HUES6 (cell line): ENCODE measurements around the gene MME.

Experiments used
- H3K27ac ChIP-seq: 2 replicates; pipeline ENCODE4 v1.7.0; 2013; ENCODE audit warnings: low read depth, mild to moderate bottlenecking, low read length, inconsistent platforms
- H3K27me3 ChIP-seq: 2 replicates; pipeline ENCODE4 v1.6.1; 2013; ENCODE audit warnings: low read length; ENCODE audit not compliant: control insufficient read depth, insufficient read depth
- H3K36me3 ChIP-seq: 2 replicates; pipeline ENCODE4 v1.6.1; 2013; ENCODE audit warnings: low read length; ENCODE audit not compliant: control insufficient read depth, insufficient read depth
- H3K4me1 ChIP-seq: 2 replicates; pipeline ENCODE4 v1.6.1; 2013; ENCODE audit warnings: low read length; ENCODE audit not compliant: control insufficient read depth, insufficient read depth
- H3K4me3 ChIP-seq: 2 replicates; pipeline ENCODE4 v1.5.1; 2013; ENCODE audit warnings: low read depth, low read length
- H3K9ac ChIP-seq: one replicate; pipeline ENCODE4 v1.6.1; 2013; ENCODE audit warnings: mild to moderate bottlenecking, low read length
- H3K9me3 ChIP-seq: 2 replicates; pipeline ENCODE4 v1.6.1; 2013; ENCODE audit warnings: low read depth, low read length; ENCODE audit not compliant: control insufficient read depth, insufficient read depth

The MME gene

GRCh38 chr3:155083313-155083905, 3.3 kb downstream of the MME start:
- Histone ChIP-seq H3K9me3 (no peaks in the 10 kb centered on the region), H3K27ac (no peak overlapping the region), H3K27me3 (peaks cover 18% of the 10 kb centered on the region), H3K9ac (no peak overlapping the region), H3K36me3 (no peaks in the 10 kb centered on the region; the same call in 1 of the 2 replicates), H3K4me3 (no peak overlapping the region), H3K4me1 (peaks cover 6% of the 10 kb centered on the region)

DNA sequence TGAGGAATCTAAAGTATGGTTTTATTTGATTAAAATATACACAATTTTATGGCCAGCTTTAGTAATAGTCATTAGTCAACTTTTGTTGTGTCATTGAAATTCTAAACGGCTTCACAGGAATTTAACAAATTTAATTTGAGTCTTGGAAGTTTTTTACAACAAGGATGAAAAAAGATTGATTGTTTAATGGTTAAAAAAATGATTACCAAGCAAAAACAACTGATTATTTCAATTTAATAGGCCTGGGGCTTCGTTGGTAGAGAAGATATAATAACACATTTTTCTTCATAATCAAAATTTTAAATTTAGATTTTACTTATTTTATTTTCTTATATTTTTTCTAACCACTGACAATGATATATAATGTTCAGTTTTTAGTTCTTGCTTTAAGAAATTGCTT, 4.4 kb downstream of the MME start:
- Histone ChIP-seq H3K9ac (no peak overlapping the region), H3K4me3 (no peak overlapping the region), H3K36me3 (no peaks in the 10 kb centered on the region; the same call in 1 of the 2 replicates), H3K27me3 (peaks cover 10% of the 10 kb centered on the region), H3K9me3 (no peaks in the 10 kb centered on the region), H3K4me1 (no peaks in the 10 kb centered on the region), H3K27ac (no peak overlapping the region)

DNA sequence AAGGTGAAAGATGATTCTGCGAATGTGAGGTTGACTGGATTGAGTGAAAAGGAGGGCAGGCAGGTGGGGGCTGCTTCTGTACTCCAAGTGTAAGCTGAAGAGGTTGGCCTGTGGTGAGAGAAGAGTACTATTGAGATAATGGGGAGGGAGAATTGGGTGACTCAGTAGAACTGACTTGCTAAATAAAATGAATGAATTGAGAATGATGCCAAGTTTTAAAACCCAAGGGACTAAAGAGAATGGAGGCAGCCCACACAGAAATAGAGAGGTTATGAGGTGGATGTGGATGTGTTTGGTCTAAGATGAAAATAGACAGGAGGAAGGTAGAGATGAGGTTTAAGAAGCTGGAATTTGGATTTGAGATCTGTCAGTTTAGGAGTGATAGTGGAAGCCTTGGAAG, 5.9 kb downstream of the MME start:
- Histone ChIP-seq H3K9ac (no peak overlapping the region), H3K4me1 (no peaks in the 10 kb centered on the region), H3K36me3 (no peaks in the 10 kb centered on the region; the same call in 1 of the 2 replicates), H3K27ac (no peak overlapping the region), H3K4me3 (no peak overlapping the region), H3K27me3 (peaks cover 3% of the 10 kb centered on the region; the same call in 1 of the 2 replicates), H3K9me3 (no peaks in the 10 kb centered on the region)

DNA sequence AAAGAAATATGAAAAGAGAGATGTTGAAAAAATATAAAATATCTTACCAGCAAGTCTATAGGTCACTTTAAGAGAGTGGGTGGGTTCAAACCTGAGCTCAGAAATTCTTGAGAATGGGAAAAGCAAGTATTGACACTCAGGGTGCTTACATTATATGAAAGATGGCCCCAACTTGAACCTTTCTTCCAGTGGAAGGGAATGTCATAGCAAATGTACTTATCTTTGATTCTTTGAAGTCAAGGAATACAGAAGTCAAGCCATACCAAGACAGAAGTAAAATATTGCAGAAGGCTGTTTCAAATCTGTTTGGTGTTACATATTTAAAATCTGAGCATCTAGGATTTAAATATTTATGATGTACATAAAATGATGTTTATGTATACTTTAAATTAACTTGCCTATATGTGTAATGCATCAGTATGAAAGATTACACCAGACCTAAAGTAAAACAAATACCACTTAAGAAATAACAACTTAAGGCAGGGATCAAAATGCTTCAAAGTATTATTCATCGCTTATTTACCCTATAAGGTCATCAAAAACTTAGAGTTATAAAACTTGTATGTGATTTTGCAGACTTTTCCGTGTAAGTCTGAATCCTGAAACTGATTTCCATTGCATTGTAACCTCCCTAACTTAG, 8.7 kb downstream of the MME start:
- H3K27ac ChIP-seq, result no peak overlapping the region
- no peak overlapping the region for H3K9ac ChIP-seq
- H3K36me3 ChIP-seq, result no peaks in the 10 kb centered on the region; the same call in 1 of the 2 replicates
- H3K4me1 ChIP-seq, result no peaks in the 10 kb centered on the region
- H3K4me3 ChIP-seq, result no peak overlapping the region
- H3K9me3 ChIP-seq, result no peaks in the 10 kb centered on the region
- no peaks in the 10 kb centered on the region for H3K27me3 ChIP-seq

DNA sequence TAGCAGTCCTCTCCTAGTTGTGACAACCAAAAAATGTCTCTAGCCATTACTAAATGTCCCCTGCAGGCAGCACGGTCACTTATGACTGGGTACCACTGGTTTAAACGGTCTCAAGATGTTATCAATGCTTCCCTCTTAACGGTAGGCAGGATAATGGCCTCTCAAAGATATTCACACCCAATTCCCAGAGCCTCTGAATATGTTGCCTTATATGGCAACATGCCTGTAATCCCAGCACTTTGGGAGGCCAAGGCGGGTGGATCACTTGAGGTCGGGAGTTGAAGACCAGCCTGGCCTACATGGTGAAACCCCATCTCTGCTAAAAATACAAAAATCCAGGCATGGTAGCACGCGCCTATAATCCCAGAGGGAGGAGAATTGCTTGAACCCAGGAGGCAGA, 9.4 kb downstream of the MME start:
- H3K27me3 ChIP-seq, result no peaks in the 10 kb centered on the region
- no peak overlapping the region for H3K27ac ChIP-seq

DNA sequence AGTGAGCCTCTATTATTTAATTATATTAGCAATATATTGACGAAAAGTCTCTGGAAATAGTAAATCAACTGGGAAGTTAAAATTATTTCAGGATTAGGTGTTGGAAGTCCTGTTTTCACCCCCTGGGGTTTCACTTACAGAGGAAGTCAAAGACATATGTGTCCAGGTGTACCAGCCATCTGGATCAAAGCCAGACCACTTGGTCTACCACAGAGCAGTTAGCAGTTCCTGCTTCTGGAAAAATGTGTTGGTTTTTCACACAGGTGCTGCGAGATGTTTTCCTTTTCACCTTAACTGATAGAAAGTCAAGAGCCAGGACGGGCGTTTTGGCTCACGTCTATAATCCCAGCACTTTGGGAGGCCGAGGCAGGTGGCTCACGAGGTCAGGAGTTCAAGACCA, 13.1 kb downstream of the MME start:
- no peaks in the 10 kb centered on the region for H3K9me3 ChIP-seq
- H3K4me1 ChIP-seq, result no peaks in the 10 kb centered on the region
- H3K27me3 ChIP-seq, result no peaks in the 10 kb centered on the region
- no peak overlapping the region for H3K27ac ChIP-seq
- no peak overlapping the region for H3K4me3 ChIP-seq
- no peak overlapping the region for H3K9ac ChIP-seq
- no peaks in the 10 kb centered on the region for H3K36me3 ChIP-seq

More for the DNA sequence above, 9.4 kb downstream of the MME start:
- Histone ChIP-seq H3K9me3 (no peaks in the 10 kb centered on the region), H3K4me3 (no peak overlapping the region), H3K9ac (no peak overlapping the region), H3K4me1 (no peaks in the 10 kb centered on the region), H3K36me3 (no peaks in the 10 kb centered on the region)

GRCh38 chr3:155096303-155097008, 16.3 kb downstream of the MME start:
- H3K27ac ChIP-seq, result no peak overlapping the region
- no peak overlapping the region for H3K9ac ChIP-seq
- H3K4me3 ChIP-seq, result no peak overlapping the region
- no peaks in the 10 kb centered on the region for H3K9me3 ChIP-seq
- no peaks in the 10 kb centered on the region for H3K36me3 ChIP-seq
- no peaks in the 10 kb centered on the region; the same call in 1 of the 2 replicates for H3K4me1 ChIP-seq
- no peaks in the 10 kb centered on the region for H3K27me3 ChIP-seq

GRCh38 chr3:155097009-155097349, 16.9 kb downstream of the MME start:
- Histone ChIP-seq H3K9ac (no peak overlapping the region), H3K27ac (no peak overlapping the region), H3K27me3 (no peaks in the 10 kb centered on the region), H3K4me1 (no peaks in the 10 kb centered on the region; the same call in 1 of the 2 replicates), H3K4me3 (no peak overlapping the region), H3K9me3 (no peaks in the 10 kb centered on the region), H3K36me3 (no peaks in the 10 kb centered on the region)

DNA sequence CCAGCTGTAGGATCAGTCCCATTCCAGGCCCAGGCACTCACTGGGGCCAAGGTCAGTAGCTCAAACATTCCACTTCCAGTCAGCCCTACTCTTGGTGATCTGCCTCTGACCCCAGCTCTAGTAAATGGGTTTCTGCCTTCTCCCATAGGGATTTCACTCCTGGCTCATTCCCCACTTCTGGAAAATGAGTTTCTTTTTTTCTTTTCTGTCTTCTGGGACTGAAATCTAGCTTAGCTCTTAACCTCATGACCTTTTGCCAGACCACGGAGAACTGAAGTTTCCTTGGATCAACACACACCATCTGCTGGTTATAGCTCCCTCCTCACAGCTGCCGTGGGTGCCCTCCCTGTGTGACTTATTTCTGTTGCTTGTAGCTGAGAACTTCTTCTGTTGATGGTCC, 21.3 kb downstream of the MME start:
- H3K27ac ChIP-seq, result no peak overlapping the region
- H3K27me3 ChIP-seq, result no peaks in the 10 kb centered on the region
- no peak overlapping the region for H3K4me3 ChIP-seq
- H3K9ac ChIP-seq, result no peak overlapping the region
- H3K4me1 ChIP-seq, result no peaks in the 10 kb centered on the region; the same call in 1 of the 2 replicates
- H3K36me3 ChIP-seq, result no peaks in the 10 kb centered on the region
- no peaks in the 10 kb centered on the region for H3K9me3 ChIP-seq

GRCh38 chr3:155102329-155102728, 22.2 kb downstream of the MME start:
- Histone ChIP-seq H3K36me3 (no peaks in the 10 kb centered on the region), H3K27me3 (no peaks in the 10 kb centered on the region), H3K9ac (no peak overlapping the region), H3K4me3 (no peak overlapping the region), H3K27ac (no peak overlapping the region), H3K9me3 (no peaks in the 10 kb centered on the region), H3K4me1 (no peaks in the 10 kb centered on the region; the same call in 1 of the 2 replicates)

DNA sequence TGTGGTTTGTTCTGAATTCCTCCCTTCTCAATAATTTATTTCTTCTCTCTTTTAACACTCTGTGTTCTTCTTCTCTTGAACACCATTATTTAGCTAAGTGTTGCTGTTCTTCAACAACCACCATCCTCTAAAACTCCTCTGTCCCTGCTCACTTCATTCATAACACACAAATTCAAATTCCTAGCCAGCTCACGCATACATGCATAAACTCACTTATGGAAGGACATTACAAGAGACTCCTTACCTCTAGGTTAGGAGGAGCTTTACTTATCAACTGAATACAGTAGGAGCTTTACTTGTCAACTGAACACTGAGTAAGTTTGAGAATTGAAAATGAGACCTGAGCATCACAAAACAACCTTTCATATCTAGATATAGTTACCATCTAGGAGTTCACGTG, 23.6 kb downstream of the MME start:
- H3K27me3 ChIP-seq, result no peaks in the 10 kb centered on the region
- no peaks in the 10 kb centered on the region for H3K36me3 ChIP-seq
- H3K4me3 ChIP-seq, result no peak overlapping the region
- no peak overlapping the region for H3K27ac ChIP-seq
- H3K9me3 ChIP-seq, result no peaks in the 10 kb centered on the region
- no peaks in the 10 kb centered on the region; the same call in 1 of the 2 replicates for H3K4me1 ChIP-seq
- no peak overlapping the region for H3K9ac ChIP-seq
